GM19240 (cell line): ENCODE results near the gene MYO1F.

Source experiments
- DNase-seq: peaks from one replicate; pipeline ENCODE4 v3.0.0; 2011; ENCODE audit warnings: low spot score; ENCODE audit not compliant: insufficient read length

MYO1F gene

GRCh38 chr19:8494158-8494557 is 83.1 kb downstream of the MYO1F start:
- DNase-seq, result no peak

GRCh38 chr19:8491574-8491973 is 85.7 kb downstream of the MYO1F start:
- no peak for DNase-seq

- no peak for DNase-seq
Measured at GRCh38 chr19:8490873-8491272, 86.4 kb downstream of the MYO1F start.

GRCh38 chr19:8490395-8490760 is 86.9 kb downstream of the MYO1F start:
- no peak for DNase-seq

GRCh38 chr19:8489561-8490394 is 87.5 kb downstream of the MYO1F start:
- DNase-seq, result no peak

GRCh38 chr19:8488365-8488764 is 88.9 kb downstream of the MYO1F start:
- DNase-seq, result no peak

- no peak for DNase-seq
Measured at GRCh38 chr19:8487137-8487851, 89.9 kb downstream of the MYO1F start.

- DNase-seq, result no peak
Measured at GRCh38 chr19:8486661-8487136, 90.5 kb downstream of the MYO1F start.

GRCh38 chr19:8485561-8486371 is 91.5 kb downstream of the MYO1F start:
- no peak for DNase-seq

- DNase-seq, result no peak
Measured at GRCh38 chr19:8484331-8484894, 92.8 kb downstream of the MYO1F start.

GRCh38 chr19:8483165-8483564 is 94.1 kb downstream of the MYO1F start:
- DNase-seq, result no peak

- no peak for DNase-seq
Measured at GRCh38 chr19:8482696-8483095, 94.5 kb downstream of the MYO1F start.

GRCh38 chr19:8481616-8482015 is 95.6 kb downstream of the MYO1F start:
- DNase-seq, result no peak

GRCh38 chr19:8481201-8481600 is 96.0 kb downstream of the MYO1F start:
- no peak for DNase-seq

GRCh38 chr19:8478598-8478997 is 98.6 kb downstream of the MYO1F start:
- no peak for DNase-seq

GRCh38 chr19:8477889-8478288 is 99.4 kb downstream of the MYO1F start:
- DNase-seq, result no peak

- no peak for DNase-seq
Measured at GRCh38 chr19:8476524-8476923, 100.7 kb downstream of the MYO1F start.

- DNase-seq, result no peak
Measured at GRCh38 chr19:8475005-8475404, 102.2 kb downstream of the MYO1F start.

GRCh38 chr19:8473648-8474476 is 103.4 kb downstream of the MYO1F start:
- peak; percentile 56 for DNase-seq
